ENCODE measurements around the gene CITED4. TPM values are rescaled to one million over a fixed set of nuclear protein-coding genes. Genes with fewer than 3 reads are reported as not detected.

Gene CITED4
- total RNA-seq, 1 donor from 2014 or later = 30.5 TPM

GRCh38 chr1:40893946-40894345 lies 31.8 kb upstream of the CITED4 start:
- Mint-ChIP-seq H3K9me3 (ENCODE audit: low read depth) (peaks cover 11% of the 10 kb centered on the region), H3K27me3 (ENCODE audit: low read depth) (no peaks in the 10 kb centered on the region), H3K4me1 (ENCODE audit: low read depth) (peaks cover 48% of the 10 kb centered on the region), H3K36me3 (ENCODE audit: low read depth) (peaks cover 5% of the 10 kb centered on the region), H3K4me3 (ENCODE audit: unreplicated experiment) (no peak overlapping the region), H3K27ac (ENCODE audit: unreplicated experiment) (no peak overlapping the region)
- no peak for DNase-seq (ENCODE audit: low spot score)
- TF ChIP-seq CTCF (IDR thresholded peaks at IDR 0.05) = no peak

- no peak for DNase-seq (ENCODE audit: low spot score)
- no peak for TF ChIP-seq CTCF (IDR thresholded peaks at IDR 0.05)
- H3K27me3 Mint-ChIP-seq (ENCODE audit: low read depth) = no peaks in the 10 kb centered on the region
- peaks cover 5% of the 10 kb centered on the region for H3K36me3 Mint-ChIP-seq (ENCODE audit: low read depth)
- no peak overlapping the region for H3K4me3 Mint-ChIP-seq (ENCODE audit: unreplicated experiment)
- no peak overlapping the region for H3K27ac Mint-ChIP-seq (ENCODE audit: unreplicated experiment)
- peaks cover 11% of the 10 kb centered on the region for H3K9me3 Mint-ChIP-seq (ENCODE audit: low read depth)
- peaks cover 34% of the 10 kb centered on the region for H3K4me1 Mint-ChIP-seq (ENCODE audit: low read depth)
Observed at GRCh38 chr1:40892354-40892753, 30.2 kb upstream of the CITED4 start.

GRCh38 chr1:40890771-40891170 lies 28.6 kb upstream of the CITED4 start:
- DNase-seq (ENCODE audit: low spot score) = no peak
- Mint-ChIP-seq H3K4me1 (ENCODE audit: low read depth) (peaks cover 23% of the 10 kb centered on the region), H3K27me3 (ENCODE audit: low read depth) (no peaks in the 10 kb centered on the region)

GRCh38 chr1:40887652-40888051 lies 25.5 kb upstream of the CITED4 start:
- H3K4me3 Mint-ChIP-seq (ENCODE audit: unreplicated experiment) = no peak overlapping the region
- H3K27ac Mint-ChIP-seq (ENCODE audit: unreplicated experiment) = no peak overlapping the region
- no peak for DNase-seq (ENCODE audit: low spot score)
- peaks cover 14% of the 10 kb centered on the region for H3K4me1 Mint-ChIP-seq (ENCODE audit: low read depth)
- no peaks in the 10 kb centered on the region for H3K36me3 Mint-ChIP-seq (ENCODE audit: low read depth)
- H3K27me3 Mint-ChIP-seq (ENCODE audit: low read depth) = no peaks in the 10 kb centered on the region
- TF ChIP-seq CTCF (IDR thresholded peaks at IDR 0.05) = no peak
- H3K9me3 Mint-ChIP-seq (ENCODE audit: low read depth) = no peaks in the 10 kb centered on the region

More at GRCh38 chr1:40890771-40891170, 28.6 kb upstream of the CITED4 start:
- Mint-ChIP-seq H3K4me3 (ENCODE audit: unreplicated experiment) (no peak overlapping the region), H3K9me3 (ENCODE audit: low read depth) (peaks cover 11% of the 10 kb centered on the region), H3K27ac (ENCODE audit: unreplicated experiment) (no peak overlapping the region), H3K36me3 (ENCODE audit: low read depth) (peaks cover 5% of the 10 kb centered on the region)
- no peak for TF ChIP-seq CTCF (IDR thresholded peaks at IDR 0.05)

- no peak for DNase-seq (ENCODE audit: low spot score)
- H3K27me3 Mint-ChIP-seq (ENCODE audit: low read depth) = no peaks in the 10 kb centered on the region
Observed at GRCh38 chr1:40887012-40887378, 24.8 kb upstream of the CITED4 start.

More at GRCh38 chr1:40887012-40887378, 24.8 kb upstream of the CITED4 start:
- H3K9me3 Mint-ChIP-seq (ENCODE audit: low read depth) = no peaks in the 10 kb centered on the region
- no peak for TF ChIP-seq CTCF (IDR thresholded peaks at IDR 0.05)
- no peaks in the 10 kb centered on the region for H3K36me3 Mint-ChIP-seq (ENCODE audit: low read depth)
- H3K4me1 Mint-ChIP-seq (ENCODE audit: low read depth) = peaks cover 14% of the 10 kb centered on the region
- H3K4me3 Mint-ChIP-seq (ENCODE audit: unreplicated experiment) = no peak overlapping the region
- no peak overlapping the region for H3K27ac Mint-ChIP-seq (ENCODE audit: unreplicated experiment)

All from chondrocyte (in vitro differentiated cells).